Stomach (tissue), 9 donors: ENCODE data around the gene SPARC. TPM values are rescaled to one million over a fixed set of nuclear protein-coding genes. Genes with fewer than 3 reads are reported as not detected.

ENCODE experiments used
- DNase-seq, 2 donors: peaks; one replicate each; pipeline versions ENCODE4 v3.0.0 to v3.0.0-alpha.2; 2013 to 2019
- H3K27ac ChIP-seq, 5 donors: fragments of 200-600 bp in 4 of 5; sonication (generic) in 4 of 5; one replicate each; pipeline ENCODE4 v1.5.1; 2013 to 2019; ENCODE audit warnings: mild to moderate bottlenecking in 1 of 5, moderate library complexity in 1 of 5
- H3K27me3 ChIP-seq, 3 donors: fragments of 200-600 bp; sonication (generic); one replicate each; pipeline ENCODE4 v1.5.1; 2017 to 2019; ENCODE audit warnings: mixed run types in 1 of 3
- H3K36me3 ChIP-seq, 4 donors: fragments of 200-600 bp; sonication (generic); 1 replicate in 3 of 4; 2 replicates in 1 of 4; pipeline ENCODE4 v1.5.1; 2016 to 2019
- H3K4me1 ChIP-seq, 4 donors: fragments of 200-600 bp; sonication (generic); one replicate each; pipeline ENCODE4 v1.5.1; 2016 to 2019
- H3K4me3 ChIP-seq, 4 donors: fragments of 200-600 bp; sonication (generic) in 3 of 4; one replicate each; pipeline ENCODE4 v1.5.1; 2016 to 2019; ENCODE audit warnings: mild to moderate bottlenecking in 1 of 4
- H3K9me3 ChIP-seq, 4 donors: fragments of 200-600 bp; sonication (generic); one replicate each; pipeline ENCODE4 v1.5.1; 2016 to 2019
- CTCF ChIP-seq, 7 experiments: fragments of 450-650 bp in 4 of 7; fragments of 200-600 bp in 3 of 7; sonication (generic) in 3 of 7; IDR thresholded peaks; one replicate each; pipeline ENCODE4 v1.5.1; 2016 to 2019; ENCODE audit warnings: antibody characterized with exemption in 7 of 7, control low read depth in 2 of 7, mild to moderate bottlenecking in 1 of 7
- EP300 ChIP-seq: sonication (generic); formaldehyde crosslinking; IDR thresholded peaks from one replicate; pipeline ENCODE4 v1.6.1; 2017; ENCODE audit warnings: antibody characterized with exemption
- POLR2A ChIP-seq, 4 donors: fragments of 450-650 bp; IDR thresholded peaks; one replicate each; pipeline ENCODE4 v1.6.1; 2016; ENCODE audit warnings: antibody characterized with exemption in 4 of 4, control low read depth in 2 of 4, mild to moderate bottlenecking in 1 of 4, moderate library complexity in 1 of 4
- POLR2AphosphoS5 ChIP-seq, 3 donors: sonication (generic); formaldehyde crosslinking; IDR thresholded peaks; one replicate each; pipeline ENCODE4 v1.6.1; 2016; ENCODE audit warnings: antibody characterized with exemption in 3 of 3
- WGBS, 5 donors: extraction: QIAGEN DNeasy Blood & Tissue Kit in 3 of 5; methylation state at CpG; one replicate each; pipeline versions ENCODE4 v1.1.5 to v1.1.7; 2013 to 2018; 5-methylcytosine and 5-hydroxymethylcytosine counted together
- intact Hi-C: fragments of 100-400 bp; cut with DNase I; formaldehyde crosslinking; loops from one replicate; pipeline ENCODE4 v1.15.1; 2023; ENCODE audit warnings: low total_unique reads
- polyA plus RNA-seq, 3 donors: library from polyadenylated mRNA; stranded (reverse); fragments of 200-250 nt; gene quantifications; one replicate each; pipeline ENCODE4 v1.2.3, GENCODE V29; 2013
- total RNA-seq, 5 donors: library from RNA; depleted of rRNA; stranded (reverse); fragments of >200 nt; gene quantifications; one replicate each; pipeline versions ENCODE4 v1.1.0 to v1.2.3, GENCODE V29; 2014 to 2016
- donor health status: healthy with polysubstance abuse.
- donor health status: Bipolar disorder and iron deficiency.
- donor health status: healthy.

SPARC gene
- total and polyA plus RNA-seq, 8 donors, result 36.2 to 1,348 (median 94.7) TPM

- DNase-seq, result peak in 1 of 2 donors; percentile 67
- intact Hi-C loops, result no loop called here
- H3K4me3 ChIP-seq, result no peak overlapping the region
- peaks cover 0 to 11% (median 5%) of the 10 kb centered on the region in 4 donors for H3K4me1 ChIP-seq
- TF ChIP-seq EP300 (no peak), POLR2A (IDR thresholded peaks at IDR 0.05) (no peak), POLR2AphosphoS5 (IDR thresholded peaks at IDR 0.05) (no peak), CTCF (IDR thresholded peaks at IDR 0.05) (no peak)
- H3K36me3 ChIP-seq, result no peaks in the 10 kb centered on the region
- H3K27ac ChIP-seq, result peak overlapping the region in 3 of 5 donors; percentile 20 to 54 (median 51)
- WGBS, 5 donors, result 44 to 73% (median 63%) methylated on average over 3 of the region's 3 CpGs
- no peaks in the 10 kb centered on the region for H3K27me3 ChIP-seq
- H3K9me3 ChIP-seq, result no peaks in the 10 kb centered on the region
Observed at GRCh38 chr5:151718646-151719045, 31.9 kb upstream of the SPARC start.

GRCh38 chr5:151718153-151718552 lies 31.4 kb upstream of the SPARC start:
- H3K27ac ChIP-seq, result peak overlapping the region in 1 of 5 donors; percentile 51
- H3K4me1 ChIP-seq, result peaks cover 0 to 11% (median 5%) of the 10 kb centered on the region in 4 donors
- intact Hi-C loops, result no loop called here
- H3K4me3 ChIP-seq, result no peak overlapping the region
- H3K9me3 ChIP-seq, result no peaks in the 10 kb centered on the region
- 56 to 79% (median 75%) methylated on average over 2 of the region's 2 CpGs for WGBS, 5 donors
- no peak for DNase-seq
- no peak for TF ChIP-seq POLR2A (IDR thresholded peaks at IDR 0.05)
- no peak for TF ChIP-seq POLR2AphosphoS5 (IDR thresholded peaks at IDR 0.05)
- no peak for TF ChIP-seq CTCF (IDR thresholded peaks at IDR 0.05)
- no peak for TF ChIP-seq EP300
- H3K27me3 ChIP-seq, result no peaks in the 10 kb centered on the region
- H3K36me3 ChIP-seq, result no peaks in the 10 kb centered on the region

- Histone ChIP-seq H3K27ac (no peak overlapping the region), H3K36me3 (no peaks in the 10 kb centered on the region), H3K27me3 (no peaks in the 10 kb centered on the region), H3K4me1 (peaks cover 0 to 11% (median 5%) of the 10 kb centered on the region in 4 donors), H3K9me3 (no peaks in the 10 kb centered on the region), H3K4me3 (no peak overlapping the region)
- intact Hi-C loops, result no loop called here
- no peak for DNase-seq
- WGBS, 5 donors, result 53 to 79% (median 71%) methylated on average over 3 of the region's 3 CpGs
- TF ChIP-seq CTCF (IDR thresholded peaks at IDR 0.05) (no peak), POLR2A (IDR thresholded peaks at IDR 0.05) (no peak)
Observed at GRCh38 chr5:151717416-151717815, 30.7 kb upstream of the SPARC start.

GRCh38 chr5:151709109-151709735 lies 22.5 kb upstream of the SPARC start:
- no peak overlapping the region for H3K27ac ChIP-seq
- no peaks in the 10 kb centered on the region for H3K9me3 ChIP-seq
- H3K4me1 ChIP-seq, result no peaks in the 10 kb centered on the region
- no peak overlapping the region for H3K4me3 ChIP-seq
- no peaks in the 10 kb centered on the region for H3K36me3 ChIP-seq
- TF ChIP-seq POLR2A (IDR thresholded peaks at IDR 0.05), result no peak
- intact Hi-C loops, result no loop called here
- DNase-seq, result no peak
- 78 to 86% (median 80%) methylated on average over 13 of the region's 13 CpGs for WGBS, 5 donors
- H3K27me3 ChIP-seq, result no peaks in the 10 kb centered on the region

- Histone ChIP-seq H3K27ac (no peak overlapping the region), H3K4me1 (no peaks in the 10 kb centered on the region), H3K27me3 (no peaks in the 10 kb centered on the region), H3K36me3 (no peaks in the 10 kb centered on the region), H3K4me3 (no peak overlapping the region), H3K9me3 (no peaks in the 10 kb centered on the region)
- no peak for TF ChIP-seq EP300
- no peak for TF ChIP-seq POLR2A (IDR thresholded peaks at IDR 0.05)
- TF ChIP-seq POLR2AphosphoS5 (IDR thresholded peaks at IDR 0.05), result no peak
- no peak for TF ChIP-seq CTCF (IDR thresholded peaks at IDR 0.05)
- intact Hi-C loops, result no loop called here
- DNase-seq, result no peak
Observed at GRCh38 chr5:151708126-151708525, 21.4 kb upstream of the SPARC start.
